Measurements from ENCODE around the gene GSC.

GSC gene

GRCh38 chr14:94773655-94774343 lies 3.9 kb upstream of the GSC start:
- H3K27ac ChIP-seq (ENCODE audit: poor library complexity, severe bottlenecking): no peak overlapping the region
- H3K4me3 ChIP-seq (ENCODE audit: severe bottlenecking): no peak overlapping the region
- TF ChIP-seq CTCF (IDR thresholded peaks at IDR 0.05; ENCODE audit: poor library complexity, severe bottlenecking): no peak
- peaks cover 69% of the 10 kb centered on the region for H3K27me3 ChIP-seq (ENCODE audit: insufficient read depth, poor library complexity, severe bottlenecking)
- H3K36me3 ChIP-seq (ENCODE audit: low read depth): no peaks in the 10 kb centered on the region
- no peaks in the 10 kb centered on the region for H3K9me3 ChIP-seq (ENCODE audit: severe bottlenecking)
- peaks cover 8% of the 10 kb centered on the region for H3K4me1 ChIP-seq (ENCODE audit: insufficient read depth, poor library complexity, severe bottlenecking)
- DNase-seq (ENCODE audit: low spot score): no peak
- no peak for ATAC-seq (ENCODE audit: low read depth)

- no peak for ATAC-seq (ENCODE audit: low read depth)
- no peak for TF ChIP-seq CTCF (IDR thresholded peaks at IDR 0.05; ENCODE audit: poor library complexity, severe bottlenecking)
- no peak for DNase-seq (ENCODE audit: low spot score)
These were observed 3.2 kb upstream of the GSC start for GRCh38 chr14:94773061-94773648.

GRCh38 chr14:94772548-94772947 lies 2.6 kb upstream of the GSC start:
- Histone ChIP-seq H3K36me3 (ENCODE audit: low read depth) (no peaks in the 10 kb centered on the region), H3K9me3 (ENCODE audit: severe bottlenecking) (no peaks in the 10 kb centered on the region), H3K27me3 (ENCODE audit: insufficient read depth, poor library complexity, severe bottlenecking) (peaks cover 82% of the 10 kb centered on the region), H3K27ac (ENCODE audit: poor library complexity, severe bottlenecking) (no peak overlapping the region), H3K4me1 (ENCODE audit: insufficient read depth, poor library complexity, severe bottlenecking) (peaks cover 8% of the 10 kb centered on the region), H3K4me3 (ENCODE audit: severe bottlenecking) (no peak overlapping the region)
- TF ChIP-seq CTCF (IDR thresholded peaks at IDR 0.05; ENCODE audit: poor library complexity, severe bottlenecking): no peak
- DNase-seq (ENCODE audit: low spot score): no peak
- ATAC-seq (ENCODE audit: low read depth): no peak

More at GRCh38 chr14:94773061-94773648, 3.2 kb upstream of the GSC start:
- Histone ChIP-seq H3K4me3 (ENCODE audit: severe bottlenecking) (no peak overlapping the region), H3K9me3 (ENCODE audit: severe bottlenecking) (no peaks in the 10 kb centered on the region), H3K27me3 (ENCODE audit: insufficient read depth, poor library complexity, severe bottlenecking) (peaks cover 76% of the 10 kb centered on the region), H3K4me1 (ENCODE audit: insufficient read depth, poor library complexity, severe bottlenecking) (peaks cover 8% of the 10 kb centered on the region), H3K27ac (ENCODE audit: poor library complexity, severe bottlenecking) (no peak overlapping the region), H3K36me3 (ENCODE audit: low read depth) (no peaks in the 10 kb centered on the region)

- DNase-seq (ENCODE audit: low spot score) (no peak), ATAC-seq (ENCODE audit: low read depth) (no peak)
- Histone ChIP-seq H3K36me3 (ENCODE audit: low read depth) (no peaks in the 10 kb centered on the region), H3K27me3 (ENCODE audit: insufficient read depth, poor library complexity, severe bottlenecking) (peaks cover 87% of the 10 kb centered on the region), H3K9me3 (ENCODE audit: severe bottlenecking) (no peaks in the 10 kb centered on the region), H3K4me1 (ENCODE audit: insufficient read depth, poor library complexity, severe bottlenecking) (peaks cover 8% of the 10 kb centered on the region), H3K4me3 (ENCODE audit: severe bottlenecking) (no peak overlapping the region), H3K27ac (ENCODE audit: poor library complexity, severe bottlenecking) (no peak overlapping the region)
- no peak for TF ChIP-seq CTCF (IDR thresholded peaks at IDR 0.05; ENCODE audit: poor library complexity, severe bottlenecking)
These were observed 2.1 kb upstream of the GSC start for GRCh38 chr14:94771906-94772490.
